Sigmoid colon (tissue), 7 donors: Measurements from ENCODE around the gene COBL. TPM values are rescaled to one million over a fixed set of nuclear protein-coding genes. Genes with fewer than 3 reads are reported as not detected.

Experiments used
- DNase-seq: peaks from one replicate; pipeline ENCODE4 v3.0.0-alpha.2; 2019
- H3K27ac ChIP-seq, 4 donors: fragments of 200-600 bp; sonication (generic); one replicate each; pipeline ENCODE4 v1.5.1; 2016 to 2019; ENCODE audit warnings: mild to moderate bottlenecking in 1 of 4
- H3K27me3 ChIP-seq, 3 donors: fragments of 200-600 bp; sonication (generic); one replicate each; pipeline ENCODE4 v1.5.1; 2019; ENCODE audit warnings: mild to moderate bottlenecking in 1 of 3
- H3K36me3 ChIP-seq, 4 donors: fragments of 200-600 bp; sonication (generic); one replicate each; pipeline ENCODE4 v1.5.1; 2016 to 2019
- H3K4me1 ChIP-seq, 4 donors: fragments of 200-600 bp; sonication (generic); one replicate each; pipeline ENCODE4 v1.5.1; 2017 to 2019
- H3K4me3 ChIP-seq, 4 donors: fragments of 200-600 bp; sonication (generic); one replicate each; pipeline ENCODE4 v1.5.1; 2017 to 2019; ENCODE audit warnings: mild to moderate bottlenecking in 2 of 4, moderate library complexity in 1 of 4
- H3K9me3 ChIP-seq, 4 donors: fragments of 200-600 bp in 3 of 4; sonication (generic) in 3 of 4; one replicate each; pipeline versions ENCODE4 v1.5.1 to v1.6.1; 2013 to 2019
- CTCF ChIP-seq, 4 experiments: fragments of 450-650 bp in 3 of 4; fragments of 200-600 bp in 1 of 4; IDR thresholded peaks; one replicate each; pipeline ENCODE4 v1.5.1; 2016 to 2019; ENCODE audit warnings: antibody characterized with exemption in 4 of 4, mild to moderate bottlenecking in 3 of 4, moderate library complexity in 2 of 4
- EP300 ChIP-seq, 4 donors: sonication (generic); formaldehyde crosslinking; IDR thresholded peaks; one replicate each; pipeline ENCODE4 v1.6.1; 2017; ENCODE audit warnings: antibody characterized with exemption in 4 of 4
- POLR2A ChIP-seq, 2 donors: fragments of 450-650 bp; IDR thresholded peaks; one replicate each; pipeline ENCODE4 v1.6.1; 2016; ENCODE audit warnings: antibody characterized with exemption in 2 of 2, mild to moderate bottlenecking in 2 of 2, moderate library complexity in 2 of 2
- POLR2AphosphoS5 ChIP-seq, 4 donors: sonication (generic); formaldehyde crosslinking; IDR thresholded peaks; one replicate each; pipeline ENCODE4 v1.6.1; 2017; ENCODE audit warnings: antibody characterized with exemption in 4 of 4
- WGBS, 2 donors: extraction: QIAGEN DNeasy Blood & Tissue Kit; methylation state at CpG; one replicate each; pipeline ENCODE4 v1.1.7; 2013; 5-methylcytosine and 5-hydroxymethylcytosine counted together
- intact Hi-C: fragments of 100-400 bp; cut with DNase I; formaldehyde crosslinking; loops from one replicate; pipeline ENCODE4 v1.15.1; 2023
- polyA plus RNA-seq, 3 donors: library from polyadenylated mRNA; stranded (reverse); fragments of 200-250 nt; gene quantifications; one replicate each; pipeline ENCODE4 v1.2.3, GENCODE V29; 2013
- total RNA-seq, 4 donors: library from RNA; depleted of rRNA; stranded (reverse); fragments of >200 nt; gene quantifications; one replicate each; pipeline ENCODE4 v1.1.0, GENCODE V29; 2016
- donor health status: healthy with polysubstance abuse.
- donor health status: Bipolar disorder and iron deficiency.
- donor health status: healthy.

Gene COBL
- total and polyA plus RNA-seq, 7 donors = 3.0 to 27.6 (median 10.0) TPM

GRCh38 chr7:51275532-51275931 is 41.1 kb downstream of the COBL start:
- no peak for DNase-seq
- no peak for TF ChIP-seq EP300 (IDR thresholded peaks at IDR 0.05)
- Histone ChIP-seq H3K27me3 (no peaks in the 10 kb centered on the region), H3K4me3 (no peak overlapping the region), H3K36me3 (no peaks in the 10 kb centered on the region), H3K9me3 (no peaks in the 10 kb centered on the region), H3K4me1 (no peaks in the 10 kb centered on the region), H3K27ac (no peak overlapping the region)
- intact Hi-C loops = no loop called here
- WGBS, 2 donors = 70 to 80% methylated on average over 9 of the region's 9 CpGs

- Histone ChIP-seq H3K4me3 (no peak overlapping the region), H3K36me3 (no peaks in the 10 kb centered on the region), H3K27me3 (no peaks in the 10 kb centered on the region), H3K4me1 (no peaks in the 10 kb centered on the region), H3K27ac (no peak overlapping the region), H3K9me3 (no peaks in the 10 kb centered on the region)
- no peak for DNase-seq
- TF ChIP-seq POLR2A (IDR thresholded peaks at IDR 0.05) = no peak
- no peak for TF ChIP-seq CTCF (IDR thresholded peaks at IDR 0.05)
- no peak for TF ChIP-seq EP300 (IDR thresholded peaks at IDR 0.05)
- no peak for TF ChIP-seq POLR2AphosphoS5 (IDR thresholded peaks at IDR 0.05)
- 89 to 90% methylated on average over 7 of the region's 7 CpGs for WGBS, 2 donors
- intact Hi-C loops = no loop called here
Observed at GRCh38 chr7:51274955-51275354, 41.7 kb downstream of the COBL start.

GRCh38 chr7:51274001-51274400 is 42.6 kb downstream of the COBL start:
- H3K4me3 ChIP-seq = no peak overlapping the region
- H3K36me3 ChIP-seq = no peaks in the 10 kb centered on the region
- H3K4me1 ChIP-seq = no peaks in the 10 kb centered on the region
- WGBS, 2 donors = 90% methylated on average over 10 of the region's 10 CpGs
- H3K9me3 ChIP-seq = no peaks in the 10 kb centered on the region
- no peak for DNase-seq
- no peaks in the 10 kb centered on the region for H3K27me3 ChIP-seq
- intact Hi-C loops = no loop called here
- TF ChIP-seq POLR2A (IDR thresholded peaks at IDR 0.05) (no peak), CTCF (IDR thresholded peaks at IDR 0.05) (no peak), POLR2AphosphoS5 (IDR thresholded peaks at IDR 0.05) (no peak), EP300 (IDR thresholded peaks at IDR 0.05) (no peak)
- no peak overlapping the region for H3K27ac ChIP-seq

GRCh38 chr7:51273360-51273759 is 43.2 kb downstream of the COBL start:
- no peak for DNase-seq
- Histone ChIP-seq H3K4me3 (no peak overlapping the region), H3K9me3 (no peaks in the 10 kb centered on the region), H3K27me3 (no peaks in the 10 kb centered on the region), H3K4me1 (no peaks in the 10 kb centered on the region), H3K27ac (no peak overlapping the region), H3K36me3 (no peaks in the 10 kb centered on the region)
- TF ChIP-seq POLR2AphosphoS5 (IDR thresholded peaks at IDR 0.05) = no peak
- no peak for TF ChIP-seq EP300 (IDR thresholded peaks at IDR 0.05)
- no peak for TF ChIP-seq POLR2A (IDR thresholded peaks at IDR 0.05)
- no peak for TF ChIP-seq CTCF (IDR thresholded peaks at IDR 0.05)
- intact Hi-C loops = no loop called here
- WGBS, 2 donors = 96 to 98% methylated on average over 1 of the region's 1 CpG

- Histone ChIP-seq H3K36me3 (no peaks in the 10 kb centered on the region), H3K4me1 (no peaks in the 10 kb centered on the region), H3K27ac (no peak overlapping the region), H3K27me3 (no peaks in the 10 kb centered on the region), H3K4me3 (no peak overlapping the region), H3K9me3 (no peaks in the 10 kb centered on the region)
- intact Hi-C loops = no loop called here
- no peak for DNase-seq
- 95 to 96% methylated on average over 5 of the region's 5 CpGs for WGBS, 2 donors
- TF ChIP-seq CTCF (IDR thresholded peaks at IDR 0.05) (no peak), EP300 (IDR thresholded peaks at IDR 0.05) (no peak), POLR2AphosphoS5 (IDR thresholded peaks at IDR 0.05) (no peak), POLR2A (IDR thresholded peaks at IDR 0.05) (no peak)
Observed at GRCh38 chr7:51270965-51271364, 45.6 kb downstream of the COBL start.
